GM15510 (cell line): ENCODE results near the gene FOSB.

ENCODE experiments used
- POLR2A ChIP-seq: IDR thresholded peaks from 3 replicates; pipeline ENCODE4 v1.6.1; 2011; ENCODE audit warnings: borderline replicate concordance; ENCODE audit not compliant: insufficient read length; ENCODE audit errors: extremely low read depth

The FOSB gene

DNA sequence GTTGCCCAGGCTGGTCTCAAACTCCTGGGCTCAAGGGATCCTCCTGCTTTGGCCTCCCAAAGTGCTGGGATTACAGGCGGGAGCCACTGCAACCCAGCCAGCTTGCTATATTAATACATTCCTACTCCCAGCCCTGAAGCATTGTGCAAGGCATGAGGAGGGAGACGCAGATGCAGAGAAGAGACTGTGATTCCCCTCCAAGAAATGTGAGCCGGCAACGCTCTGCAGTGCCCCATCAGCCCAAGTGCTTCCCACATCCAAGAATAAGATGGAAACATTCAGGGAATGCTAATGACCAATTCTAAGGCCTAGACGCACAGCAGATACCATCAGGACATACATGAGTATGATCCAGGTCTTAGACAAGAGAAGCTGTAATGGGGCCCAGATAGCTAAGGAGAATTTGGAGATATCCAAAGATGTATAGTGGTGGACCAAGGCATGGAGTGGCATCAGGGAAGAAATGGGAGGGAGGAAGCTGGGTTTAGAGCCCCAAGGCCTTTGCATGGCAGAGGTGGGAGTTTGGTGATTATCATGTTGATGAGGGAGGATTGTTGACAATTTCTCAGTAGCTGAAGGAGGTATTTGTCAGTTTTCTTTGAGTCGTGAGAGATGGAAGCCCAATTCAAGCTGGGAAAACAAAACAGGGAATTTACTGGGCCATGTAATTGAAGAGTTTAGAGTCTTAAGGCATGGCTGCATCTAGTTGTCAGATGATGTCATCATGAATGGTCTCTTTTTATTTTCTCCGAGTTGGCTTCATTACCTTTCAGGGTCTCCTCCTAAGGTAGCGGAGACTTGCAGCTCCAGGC, 33.3 kb downstream of the FOSB start:
- no peak for TF ChIP-seq POLR2A

GRCh38 chr19:45501730-45502014, 33.9 kb downstream of the FOSB start:
- no peak for TF ChIP-seq POLR2A

DNA sequence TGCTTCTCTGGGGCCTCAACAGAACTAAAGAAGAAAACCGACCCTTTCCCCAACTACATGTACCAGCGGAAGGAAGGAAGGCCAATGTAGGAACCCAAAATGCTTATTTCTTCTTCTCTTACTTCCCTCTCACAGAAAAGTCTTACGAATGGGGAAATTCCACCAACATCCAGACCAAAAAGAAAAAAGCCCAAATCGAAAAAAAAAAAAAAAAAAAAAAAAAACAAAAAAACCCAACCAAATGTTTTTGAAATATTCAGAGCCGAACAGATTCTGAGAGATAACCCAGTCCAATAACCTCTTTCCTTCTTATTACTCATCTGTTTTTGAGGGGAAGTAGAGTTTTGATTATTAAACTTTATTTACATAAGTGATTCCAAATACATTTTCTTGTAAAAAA, 34.3 kb downstream of the FOSB start:
- TF ChIP-seq POLR2A, result no peak

GRCh38 chr19:45503909-45504308, 36.1 kb downstream of the FOSB start:
- TF ChIP-seq POLR2A, result no peak

DNA sequence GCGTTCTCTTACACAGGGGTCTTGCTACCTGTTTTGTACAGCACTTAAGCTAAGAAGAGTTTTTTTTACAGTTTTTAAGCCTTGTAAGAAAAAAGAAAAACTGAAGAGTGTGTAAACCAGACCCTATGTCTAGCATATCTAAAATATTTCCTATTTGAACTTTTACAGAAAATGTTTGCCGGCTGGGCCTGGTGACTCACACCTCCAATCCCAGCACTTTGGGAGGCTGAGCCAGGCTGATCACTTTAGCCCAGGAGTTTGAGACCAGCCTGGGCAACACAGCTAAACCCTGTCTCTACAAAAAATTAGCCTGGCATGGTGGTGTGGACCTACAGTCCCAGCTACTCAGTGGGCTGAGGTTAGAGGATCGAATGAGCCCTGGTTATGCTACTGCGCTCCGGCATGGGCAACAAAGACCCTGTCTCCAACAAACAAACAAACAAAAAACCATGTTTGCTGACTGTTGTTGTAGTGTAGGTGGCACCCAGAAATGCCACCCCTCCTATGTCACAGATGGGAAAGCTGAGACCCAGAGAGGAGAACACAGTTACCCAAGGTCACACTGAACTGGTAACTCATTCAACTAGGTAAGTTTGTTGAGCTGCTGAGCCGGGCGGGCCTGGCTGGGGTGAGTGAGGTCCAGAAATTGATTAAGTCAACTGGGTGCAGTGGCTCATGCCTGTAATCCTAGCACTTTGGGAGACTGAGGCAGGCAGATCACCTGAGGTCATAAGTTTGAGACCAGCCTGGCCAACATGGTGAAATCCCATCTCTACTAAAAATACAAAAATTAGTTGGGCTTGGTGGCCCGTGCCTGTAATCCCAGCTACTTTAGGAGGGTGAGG, 37.6 kb downstream of the FOSB start:
- no peak for TF ChIP-seq POLR2A

GRCh38 chr19:45505996-45506245, 38.1 kb downstream of the FOSB start:
- TF ChIP-seq POLR2A, result no peak

GRCh38 chr19:45506246-45506988, 38.6 kb downstream of the FOSB start:
- TF ChIP-seq POLR2A, result peak; percentile 77

GRCh38 chr19:45506989-45507871, 39.4 kb downstream of the FOSB start, which contains the start of gene VASP:
TSS of gene VASP (plus strand) at chr19:45507479. CDS start at chr19:45507772, 293 bp downstream.
- peak; percentile 99 for TF ChIP-seq POLR2A

- TF ChIP-seq POLR2A, result no peak
Observed at GRCh38 chr19:45507872-45508416, 40.1 kb downstream of the FOSB start.

- peak; percentile 27 for TF ChIP-seq POLR2A
Observed at GRCh38 chr19:45508417-45508860, 40.6 kb downstream of the FOSB start.

DNA sequence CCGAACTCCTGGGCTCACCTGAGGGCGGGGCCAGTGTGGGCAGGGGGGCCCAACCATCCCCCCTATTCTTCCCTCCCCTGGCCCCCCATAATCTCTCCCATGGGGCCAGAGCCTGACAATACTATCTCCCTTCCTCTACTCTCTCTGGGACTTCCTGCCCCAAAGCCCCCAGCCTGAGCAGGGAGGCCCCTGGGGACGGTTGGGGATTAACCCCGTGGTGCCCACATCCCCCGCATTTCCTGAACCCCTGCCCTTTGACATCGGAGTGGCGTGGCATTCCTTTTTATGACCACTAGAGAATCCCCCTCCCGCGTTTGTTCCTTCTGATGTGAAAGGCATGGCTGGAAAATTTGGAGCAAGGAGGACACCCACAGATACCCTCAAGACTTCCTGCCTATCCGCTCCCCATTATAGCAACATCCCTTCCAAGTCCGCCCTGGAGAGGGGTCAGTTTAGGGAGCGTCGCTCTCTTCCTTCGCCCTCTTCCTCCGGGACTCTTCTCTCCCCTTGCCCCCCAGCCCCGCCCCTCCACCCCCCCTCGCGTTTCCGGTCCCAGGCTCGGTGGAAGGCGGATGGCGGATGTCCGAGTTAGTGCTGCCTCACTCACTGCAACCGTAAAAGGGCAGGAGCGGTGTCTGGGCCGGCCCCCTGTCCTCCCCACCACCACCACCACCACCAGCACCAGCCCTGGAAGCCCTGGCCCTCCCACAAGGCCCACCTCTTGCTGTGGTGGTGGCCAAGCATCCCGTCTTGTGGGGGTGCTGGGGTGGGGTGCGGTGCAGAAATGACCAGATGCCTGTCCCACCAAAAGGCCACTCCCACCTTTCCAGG, 41.3 kb downstream of the FOSB start:
- TF ChIP-seq POLR2A, result peak; percentile 57

GRCh38 chr19:45509692-45510015, 41.9 kb downstream of the FOSB start:
- no peak for TF ChIP-seq POLR2A

- no peak for TF ChIP-seq POLR2A
Observed at GRCh38 chr19:45511074-45511473, 43.3 kb downstream of the FOSB start.
